Ecto neural progenitor cell (in vitro differentiated cells): ENCODE results near the gene DUOXA1.
"Not testable (repeated sequence)": the region's sequence is repeated elsewhere in the genome, so short reads cannot be mapped to it uniquely, and the experiment has no call there.

Experiments
- DNase-seq: peaks from one replicate; pipeline ENCODE4 v3.0.0-alpha.2; 2018; ENCODE audit warnings: low spot score

Gene DUOXA1

DNA sequence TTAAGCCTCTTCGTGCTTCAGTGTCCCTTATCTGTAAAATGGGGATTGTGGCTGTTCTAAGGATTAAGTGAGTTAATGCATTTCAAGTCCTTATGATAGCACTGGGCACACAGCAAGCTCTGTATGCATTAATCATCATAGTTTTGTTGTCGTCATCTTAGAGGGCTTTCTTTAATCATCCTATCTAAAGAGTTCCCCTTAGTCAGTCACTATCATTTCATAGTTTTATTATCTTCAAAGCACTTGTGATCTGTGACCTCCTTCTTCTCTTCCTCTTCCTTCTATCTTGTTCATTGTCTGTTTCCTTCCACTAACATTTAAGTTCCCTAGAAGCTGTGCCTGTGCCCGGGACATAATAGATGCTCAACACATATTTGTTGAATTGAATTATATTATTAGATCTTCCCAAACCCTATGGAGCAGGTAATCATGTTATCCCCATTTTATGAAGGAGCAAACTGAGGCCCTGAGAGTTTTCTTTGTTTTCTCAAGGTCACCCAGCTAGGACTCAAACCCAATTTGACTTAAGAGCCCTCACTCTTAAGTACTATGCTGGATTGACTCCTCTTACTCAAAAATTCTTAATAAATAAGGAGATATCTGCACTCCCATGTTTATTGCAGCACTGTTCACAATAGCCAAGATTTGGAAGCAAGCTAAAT is 39.8 kb downstream of the DUOXA1 start:
- DNase-seq: no peak

DNA sequence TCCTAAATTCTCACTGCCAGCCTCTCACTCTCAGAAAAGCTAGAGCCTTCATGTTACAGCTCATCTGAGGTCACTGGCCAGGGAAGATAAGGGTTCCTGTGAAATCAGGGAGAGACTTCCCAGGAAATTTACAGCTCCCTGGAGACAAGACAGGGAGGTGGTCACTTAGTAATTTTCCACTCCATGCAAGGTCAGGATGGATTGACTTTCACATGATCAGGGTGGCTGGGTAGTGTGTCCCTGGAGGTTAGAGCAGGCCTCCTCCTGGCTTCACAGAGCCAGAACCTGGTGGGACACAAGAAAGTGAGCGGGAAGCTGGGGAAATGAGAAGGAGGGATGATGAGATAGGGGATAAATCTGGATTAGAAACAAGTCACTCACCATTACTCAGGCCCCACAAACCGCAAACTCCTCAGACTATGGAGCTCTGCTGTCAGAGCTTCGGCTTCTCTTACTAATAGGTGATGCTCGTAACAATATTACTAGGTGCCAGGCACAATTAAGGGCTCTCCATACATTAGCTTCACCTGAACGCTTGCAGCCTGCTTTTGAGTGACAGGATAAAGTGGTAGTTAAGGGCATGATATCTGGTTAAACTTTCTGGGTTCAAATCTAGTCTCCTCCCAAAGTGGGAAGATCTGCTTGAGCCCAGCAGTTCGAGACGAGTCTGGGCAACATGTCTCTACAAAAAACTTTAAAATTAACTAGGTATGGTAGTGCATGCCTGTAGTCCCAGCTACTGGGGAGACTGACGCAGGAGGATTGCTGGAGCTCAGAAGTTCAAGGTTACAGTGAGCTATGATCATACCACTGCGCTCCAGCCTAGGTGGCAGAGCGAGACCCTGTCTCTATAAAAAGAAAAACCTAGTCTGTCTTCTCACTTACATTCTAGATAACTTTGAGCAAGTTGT is 40.6 kb downstream of the DUOXA1 start:
- no peak for DNase-seq

- DNase-seq: no peak
Observed at GRCh38 chr15:45087513-45087912, 42.2 kb downstream of the DUOXA1 start.

DNA sequence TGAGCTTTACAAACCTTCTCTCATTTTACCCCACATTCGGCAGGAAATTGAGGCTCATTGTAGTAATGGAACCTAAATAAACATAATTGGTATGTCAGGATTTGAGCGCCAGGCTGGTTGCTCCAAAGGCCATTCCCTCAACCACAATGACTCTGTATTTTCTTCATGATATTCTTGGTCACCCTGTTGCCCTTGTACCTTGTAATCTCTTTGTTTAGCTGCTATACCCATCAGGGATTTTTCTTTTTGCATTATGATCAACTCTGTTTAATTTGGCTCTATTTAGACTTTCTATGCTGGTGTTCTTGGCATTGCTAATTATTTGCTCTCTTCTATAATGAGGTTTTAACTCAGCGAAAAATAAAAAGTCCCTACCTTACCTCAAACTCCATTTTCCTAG is 45.5 kb downstream of the DUOXA1 start:
- DNase-seq: no peak

DNA sequence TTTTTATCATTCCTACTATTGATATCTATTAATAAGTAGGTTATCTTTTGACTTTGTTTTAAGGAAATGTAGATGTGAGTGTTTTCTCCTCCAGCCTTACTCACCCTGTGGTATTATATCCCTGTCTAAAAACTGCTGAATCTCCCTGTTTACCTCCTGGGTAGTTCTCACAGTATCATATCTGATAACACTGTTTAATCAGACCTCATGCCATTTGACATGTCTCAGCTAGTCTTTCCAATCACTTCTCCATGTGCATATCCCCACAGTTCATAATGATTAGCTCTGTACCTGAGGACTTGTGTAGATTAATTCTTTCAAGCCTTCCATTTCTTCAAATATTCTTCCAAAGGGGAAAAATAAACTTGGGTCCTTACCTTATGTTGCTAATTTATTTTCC is 46.5 kb downstream of the DUOXA1 start:
- DNase-seq: no peak

- DNase-seq: not testable (repeated sequence)
Observed at GRCh38 chr15:45082412-45082811, 47.3 kb downstream of the DUOXA1 start.

DNA sequence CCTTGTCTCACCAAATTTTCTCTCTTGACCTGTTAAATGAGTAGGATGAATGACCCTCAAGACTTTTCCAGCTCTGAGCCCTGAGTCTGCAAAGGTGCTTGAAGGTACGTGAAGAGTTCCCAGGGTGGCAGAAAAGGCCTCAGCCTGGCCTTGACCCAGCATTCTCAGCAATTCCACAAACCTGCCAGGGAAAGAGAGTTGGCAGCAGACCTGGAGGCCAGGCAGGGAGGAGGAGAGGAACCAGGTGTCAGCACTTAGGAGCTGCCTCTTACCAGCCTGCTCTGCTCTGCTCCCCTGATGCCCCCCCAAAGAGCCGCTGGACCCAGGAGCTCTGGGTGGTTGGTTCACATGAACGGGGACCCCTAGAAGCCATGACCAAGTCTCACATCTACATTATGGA is 49.1 kb downstream of the DUOXA1 start:
- DNase-seq: not testable (repeated sequence)

GRCh38 chr15:45079628-45080246 is 49.9 kb downstream of the DUOXA1 start:
- DNase-seq: not testable (repeated sequence)

DNA sequence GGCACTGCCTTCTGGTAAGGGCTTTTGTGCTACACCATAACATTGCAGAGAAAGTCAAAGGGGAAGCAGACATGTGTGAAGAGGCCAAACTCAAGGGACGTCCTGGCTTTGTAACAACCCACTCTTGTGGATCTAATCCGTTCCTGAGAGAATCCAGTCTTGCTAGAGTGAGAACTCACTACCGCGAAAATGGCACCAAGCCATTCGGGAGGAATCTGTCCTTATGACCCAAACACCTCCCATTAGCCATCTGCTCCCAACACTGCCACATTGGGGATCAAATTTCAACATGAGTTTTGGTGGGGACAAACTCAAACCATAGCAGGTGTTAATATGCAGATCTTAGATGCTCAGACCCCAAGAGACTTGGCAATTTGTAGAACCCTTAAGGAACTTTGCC is 50.5 kb downstream of the DUOXA1 start:
- not testable (repeated sequence) for DNase-seq

DNA sequence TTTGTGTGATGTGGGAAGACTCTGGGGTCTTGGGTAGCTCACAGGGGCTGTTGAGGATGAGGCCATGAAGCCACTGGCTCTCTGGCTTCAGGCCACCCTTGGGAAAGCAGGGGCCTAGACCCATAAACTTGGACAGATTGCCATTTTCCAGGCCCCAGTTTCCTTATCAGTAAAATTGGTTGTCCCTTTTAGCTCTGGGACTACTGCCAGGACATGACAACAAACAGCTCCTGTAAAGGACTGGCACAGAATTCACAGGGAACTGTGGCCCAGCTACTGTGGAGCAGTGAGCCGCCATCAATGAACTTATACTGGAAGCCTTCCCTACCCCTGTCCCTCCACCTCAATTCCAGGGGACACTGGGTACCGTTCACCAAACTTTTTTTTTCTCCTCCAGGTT is 52.3 kb downstream of the DUOXA1 start:
- not testable (repeated sequence) for DNase-seq

DNA sequence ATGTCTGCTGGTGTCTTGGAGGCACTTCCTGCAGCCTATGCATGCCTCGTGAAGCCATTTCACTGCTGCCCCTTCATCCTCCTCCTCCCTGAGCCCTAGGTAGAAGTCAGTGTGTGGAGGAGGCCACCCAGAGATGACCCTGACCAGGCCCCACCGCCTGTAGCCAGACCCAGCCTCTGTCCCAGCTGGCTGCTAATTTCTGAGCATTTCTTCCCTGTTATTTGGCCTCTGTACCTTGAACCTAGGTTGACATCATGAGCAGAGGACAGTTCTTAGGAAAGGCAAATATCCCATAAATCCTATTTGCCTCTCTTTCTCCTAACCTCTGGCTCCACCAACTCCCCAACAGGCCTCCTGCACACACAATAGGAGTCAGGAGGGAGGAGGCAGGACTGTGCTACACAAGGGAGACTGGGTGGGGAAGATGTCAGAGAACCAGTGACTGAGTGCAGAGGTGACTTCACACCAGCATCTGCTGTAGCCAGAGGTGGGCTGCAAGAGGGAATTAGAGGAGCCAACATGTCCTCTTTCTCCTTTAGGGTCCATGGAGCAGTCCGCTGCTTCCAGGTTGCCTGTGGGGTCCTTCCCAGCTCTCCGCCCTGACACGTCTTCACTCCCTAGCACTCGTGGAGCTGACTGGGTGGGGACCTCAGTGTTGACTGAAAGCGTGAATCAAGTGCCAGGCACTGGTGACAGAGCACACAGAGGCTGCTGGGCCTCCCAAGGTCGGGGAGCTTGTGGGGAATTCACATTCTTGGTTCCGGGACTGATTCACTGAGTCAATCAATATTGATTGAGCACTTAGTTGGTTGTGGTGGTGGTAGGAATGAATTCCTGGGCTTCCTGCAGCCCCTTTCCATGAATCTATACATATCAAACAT is 54.0 kb downstream of the DUOXA1 start:
- not testable (repeated sequence) for DNase-seq

DNA sequence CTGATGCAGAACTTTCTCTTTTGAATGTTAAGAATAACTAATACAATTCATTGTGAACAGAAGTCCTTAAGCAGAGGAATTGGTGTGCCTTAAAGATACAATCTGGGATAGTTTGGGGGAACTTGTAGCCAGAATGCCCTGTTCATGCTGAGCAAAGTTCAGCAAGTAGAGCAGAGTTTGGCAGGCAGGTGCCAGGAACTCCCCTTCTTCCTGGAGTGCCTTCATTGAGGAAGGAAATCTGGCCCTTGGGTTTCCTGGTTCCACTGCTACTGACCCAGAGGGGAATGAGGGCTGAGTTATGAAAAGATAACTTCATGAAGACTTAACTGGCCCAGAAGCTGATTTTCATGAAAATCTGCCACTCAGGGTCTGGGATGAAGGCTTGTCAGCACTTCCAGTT is 56.1 kb downstream of the DUOXA1 start:
- DNase-seq: not testable (repeated sequence)

DNA sequence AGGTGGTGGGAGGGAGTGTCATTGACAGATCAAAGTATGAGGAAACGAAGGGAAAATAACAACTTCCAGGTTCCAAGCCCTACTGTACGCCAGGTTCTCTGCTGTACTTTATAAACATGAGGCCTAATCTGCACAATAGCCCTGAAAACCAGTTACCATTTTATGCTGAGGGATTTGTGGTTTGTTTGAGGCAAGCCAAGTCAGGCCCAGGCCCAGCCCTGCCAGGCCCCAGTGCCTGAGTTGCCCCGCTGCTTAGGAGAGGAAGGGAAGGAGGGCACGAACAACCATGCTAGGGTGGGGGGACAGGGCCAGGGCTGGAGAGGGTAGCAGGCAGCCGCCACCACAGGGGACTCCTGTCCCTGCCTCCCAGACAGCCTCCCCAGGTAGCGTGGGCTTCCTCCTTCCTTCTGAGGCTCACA is 59.7 kb downstream of the DUOXA1 start:
- DNase-seq: not testable (repeated sequence)
